ENCODE measurements around the gene MTUS2.

MTUS2 gene

DNA sequence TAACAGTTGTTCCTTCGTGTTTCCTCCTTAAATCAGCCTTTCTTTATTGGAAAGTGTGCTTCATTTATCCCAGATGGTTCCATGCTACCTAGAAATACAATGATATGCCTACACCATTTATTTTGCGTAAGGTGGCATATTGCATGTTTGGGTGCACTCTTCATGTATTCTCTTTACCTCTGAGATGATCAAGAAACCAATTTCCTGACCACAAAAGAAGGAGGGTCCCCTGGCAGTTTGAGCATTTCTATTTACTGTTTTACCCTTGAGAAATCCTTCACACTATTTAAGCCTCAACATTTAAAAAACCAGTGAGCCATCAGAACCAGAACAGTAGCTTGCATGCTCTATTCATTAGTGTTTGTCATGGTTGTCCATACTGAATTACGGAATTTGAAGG is 354.0 kb downstream of the MTUS2 start:
- no peak overlapping the region for H3K9ac ChIP-seq (ENCODE audit: low read depth, low read length, poor library complexity, severe bottlenecking)
- no peak overlapping the region for H2AFZ ChIP-seq (ENCODE audit: low read length)
- no peaks in the 10 kb centered on the region for H3K36me3 ChIP-seq (ENCODE audit: insufficient read depth, low read length)
- H3K4me2 ChIP-seq (ENCODE audit: low read depth, low read length, poor library complexity, severe bottlenecking): no peak overlapping the region
- TF ChIP-seq, protein P1, sequence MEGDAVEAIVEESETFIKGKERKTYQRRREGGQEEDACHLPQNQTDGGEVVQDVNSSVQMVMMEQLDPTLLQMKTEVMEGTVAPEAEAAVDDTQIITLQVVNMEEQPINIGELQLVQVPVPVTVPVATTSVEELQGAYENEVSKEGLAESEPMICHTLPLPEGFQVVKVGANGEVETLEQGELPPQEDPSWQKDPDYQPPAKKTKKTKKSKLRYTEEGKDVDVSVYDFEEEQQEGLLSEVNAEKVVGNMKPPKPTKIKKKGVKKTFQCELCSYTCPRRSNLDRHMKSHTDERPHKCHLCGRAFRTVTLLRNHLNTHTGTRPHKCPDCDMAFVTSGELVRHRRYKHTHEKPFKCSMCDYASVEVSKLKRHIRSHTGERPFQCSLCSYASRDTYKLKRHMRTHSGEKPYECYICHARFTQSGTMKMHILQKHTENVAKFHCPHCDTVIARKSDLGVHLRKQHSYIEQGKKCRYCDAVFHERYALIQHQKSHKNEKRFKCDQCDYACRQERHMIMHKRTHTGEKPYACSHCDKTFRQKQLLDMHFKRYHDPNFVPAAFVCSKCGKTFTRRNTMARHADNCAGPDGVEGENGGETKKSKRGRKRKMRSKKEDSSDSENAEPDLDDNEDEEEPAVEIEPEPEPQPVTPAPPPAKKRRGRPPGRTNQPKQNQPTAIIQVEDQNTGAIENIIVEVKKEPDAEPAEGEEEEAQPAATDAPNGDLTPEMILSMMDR (conservative IDR thresholded peaks at IDR 0.05; ENCODE audit: low read length): no peak
- no peak for TF ChIP-seq EZH2phosphoT487 (IDR thresholded peaks at IDR 0.05; ENCODE audit: borderline replicate concordance)
- no peaks in the 10 kb centered on the region for H3K27me3 ChIP-seq (ENCODE audit: insufficient read depth, low read length, poor library complexity, severe bottlenecking)
- no peaks in the 10 kb centered on the region for H4K20me1 ChIP-seq (ENCODE audit: insufficient read depth, low read length, poor library complexity, severe bottlenecking)
- H3K9me2 ChIP-seq (replicated peaks; ENCODE audit: low read depth, low read length): no peaks in the 10 kb centered on the region
- no peaks in the 10 kb centered on the region for H3K4me1 ChIP-seq (ENCODE audit: insufficient read depth, low read length, poor library complexity, severe bottlenecking)
- H3K4me3 ChIP-seq (ENCODE audit: low read length, poor library complexity, severe bottlenecking): no peak overlapping the region
- H3F3A ChIP-seq (ENCODE audit: low read depth): no peaks in the 10 kb centered on the region
- no peaks in the 10 kb centered on the region for H3K9me3 ChIP-seq (ENCODE audit: insufficient read depth, low read depth, low read length)
- H3K79me2 ChIP-seq (ENCODE audit: insufficient read depth, low read length): no peaks in the 10 kb centered on the region

DNA sequence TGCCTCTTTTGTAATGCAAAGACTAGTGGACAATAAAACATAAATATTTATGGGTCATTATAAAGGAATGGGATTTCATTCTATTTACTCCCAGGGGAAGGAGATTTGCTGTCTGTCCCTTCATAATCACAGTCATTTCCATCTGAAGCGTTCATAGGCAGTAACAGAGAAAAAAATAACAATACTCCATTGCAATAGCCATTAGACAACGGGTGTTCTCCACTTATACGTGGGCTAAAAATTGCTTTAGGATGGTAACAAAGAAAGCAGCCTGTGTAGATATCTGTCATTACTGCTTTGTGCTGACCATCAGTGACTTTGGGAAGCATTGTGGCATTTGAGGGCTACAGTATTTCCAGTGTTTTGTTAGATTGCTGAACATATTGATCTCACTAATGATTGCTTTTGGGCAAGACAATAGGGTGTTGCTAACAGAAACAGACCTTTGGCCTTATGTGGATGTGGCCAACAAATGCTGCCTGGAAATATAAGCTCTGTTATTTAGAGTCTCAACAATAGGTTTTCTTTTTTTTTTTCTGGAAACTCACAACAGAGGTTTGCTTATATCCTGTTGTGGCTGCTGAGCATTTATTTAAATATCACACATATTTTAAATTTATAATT is 355.2 kb downstream of the MTUS2 start:
- Histone ChIP-seq H3K27me3 (ENCODE audit: insufficient read depth, low read length, poor library complexity, severe bottlenecking) (no peaks in the 10 kb centered on the region), H3K9me2 (replicated peaks; ENCODE audit: low read depth, low read length) (no peaks in the 10 kb centered on the region), H3K36me3 (ENCODE audit: insufficient read depth, low read length) (no peaks in the 10 kb centered on the region), H3K4me2 (ENCODE audit: low read depth, low read length, poor library complexity, severe bottlenecking) (no peak overlapping the region), H3F3A (ENCODE audit: low read depth) (no peaks in the 10 kb centered on the region), H3K4me3 (ENCODE audit: low read length, poor library complexity, severe bottlenecking) (no peak overlapping the region), H3K9me3 (ENCODE audit: insufficient read depth, low read depth, low read length) (no peaks in the 10 kb centered on the region), H4K20me1 (ENCODE audit: insufficient read depth, low read length, poor library complexity, severe bottlenecking) (no peaks in the 10 kb centered on the region), H2AFZ (ENCODE audit: low read length) (no peak overlapping the region), H3K9ac (ENCODE audit: low read depth, low read length, poor library complexity, severe bottlenecking) (no peak overlapping the region), H3K4me1 (ENCODE audit: insufficient read depth, low read length, poor library complexity, severe bottlenecking) (no peaks in the 10 kb centered on the region), H3K79me2 (ENCODE audit: insufficient read depth, low read length) (no peaks in the 10 kb centered on the region)
- no peak for TF ChIP-seq EZH2phosphoT487 (IDR thresholded peaks at IDR 0.05; ENCODE audit: borderline replicate concordance)
- TF ChIP-seq, protein P1 (conservative IDR thresholded peaks at IDR 0.05; ENCODE audit: low read length): no peak

DNA sequence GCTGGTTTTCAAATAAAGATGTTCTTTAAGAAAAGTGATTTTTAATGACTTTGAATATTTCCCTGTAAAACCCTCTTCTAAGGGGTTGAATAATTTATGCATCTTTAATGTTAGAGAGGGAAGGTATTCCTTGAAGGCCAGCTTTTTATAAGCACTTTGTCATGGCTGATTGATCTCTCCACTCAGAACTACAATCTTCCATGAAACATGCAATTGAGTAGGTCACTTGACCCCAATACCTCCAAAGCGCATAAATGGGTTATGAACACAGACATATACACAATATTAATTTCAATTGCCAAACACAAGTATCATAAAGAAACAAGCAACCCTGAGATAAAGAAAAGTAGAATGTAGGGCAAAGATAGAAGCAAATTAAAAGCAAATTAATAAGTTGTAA is 359.9 kb downstream of the MTUS2 start:
- Histone ChIP-seq H3K9ac (ENCODE audit: low read depth, low read length, poor library complexity, severe bottlenecking) (no peak overlapping the region), H3K4me3 (ENCODE audit: low read length, poor library complexity, severe bottlenecking) (no peak overlapping the region), H4K20me1 (ENCODE audit: insufficient read depth, low read length, poor library complexity, severe bottlenecking) (no peaks in the 10 kb centered on the region), H3K9me3 (ENCODE audit: insufficient read depth, low read depth, low read length) (no peaks in the 10 kb centered on the region), H2AFZ (ENCODE audit: low read length) (no peak overlapping the region), H3K9me2 (replicated peaks; ENCODE audit: low read depth, low read length) (no peaks in the 10 kb centered on the region), H3K79me2 (ENCODE audit: insufficient read depth, low read length) (no peaks in the 10 kb centered on the region), H3K4me1 (ENCODE audit: insufficient read depth, low read length, poor library complexity, severe bottlenecking) (no peaks in the 10 kb centered on the region), H3K27me3 (ENCODE audit: insufficient read depth, low read length, poor library complexity, severe bottlenecking) (no peaks in the 10 kb centered on the region), H3K4me2 (ENCODE audit: low read depth, low read length, poor library complexity, severe bottlenecking) (no peak overlapping the region), H3K36me3 (ENCODE audit: insufficient read depth, low read length) (no peaks in the 10 kb centered on the region), H3F3A (ENCODE audit: low read depth) (no peaks in the 10 kb centered on the region)
- TF ChIP-seq EZH2phosphoT487 (IDR thresholded peaks at IDR 0.05; ENCODE audit: borderline replicate concordance): no peak
- TF ChIP-seq, protein P1 (conservative IDR thresholded peaks at IDR 0.05; ENCODE audit: low read length): no peak
